Activated CD8-positive, alpha-beta memory T cell treated with anti-CD3 and anti-CD28 coated beads for 24 hours (primary cell): ENCODE data around the gene TMIE.

ENCODE experiments used
- DNase-seq: peaks from one replicate; pipeline ENCODE4 v3.0.0-alpha.2; 2020

TMIE gene

GRCh38 chr3:46709721-46710120 lies 8.5 kb downstream of the TMIE start:
- peak; percentile 26 for DNase-seq

GRCh38 chr3:46710229-46710628 lies 9.0 kb downstream of the TMIE start:
- no peak for DNase-seq

GRCh38 chr3:46710671-46711295 lies 9.6 kb downstream of the TMIE start:
- peak; percentile 37 for DNase-seq

- peak; percentile 38 for DNase-seq
These were observed 10.1 kb downstream of the TMIE start for GRCh38 chr3:46711305-46711704.

GRCh38 chr3:46711760-46712159 lies 10.6 kb downstream of the TMIE start:
- DNase-seq, result no peak

GRCh38 chr3:46712191-46713049 lies 11.2 kb downstream of the TMIE start:
- peak; percentile 26 for DNase-seq

- DNase-seq, result peak; percentile 42
These were observed 12.1 kb downstream of the TMIE start for GRCh38 chr3:46713050-46713897.

- peak; percentile 66 for DNase-seq
These were observed 12.8 kb downstream of the TMIE start for GRCh38 chr3:46713898-46714552.

- DNase-seq, result peak; percentile 47
These were observed 13.7 kb downstream of the TMIE start for GRCh38 chr3:46714728-46715506.

GRCh38 chr3:46715507-46716175 lies 14.4 kb downstream of the TMIE start:
- DNase-seq, result peak; percentile 37

GRCh38 chr3:46716461-46717441 lies 15.6 kb downstream of the TMIE start:
- DNase-seq, result peak; percentile 53

- DNase-seq, result peak; percentile 64
These were observed 16.4 kb downstream of the TMIE start, which contains the start of gene PRSS50 for GRCh38 chr3:46717447-46718231. TSS of gene PRSS50 (minus strand) at chr3:46717869. CDS start at chr3:46717824, 45 bp downstream.

GRCh38 chr3:46719044-46719565 lies 17.9 kb downstream of the TMIE start:
- peak; percentile 37 for DNase-seq

GRCh38 chr3:46719735-46720271 lies 18.6 kb downstream of the TMIE start:
- no peak for DNase-seq

GRCh38 chr3:46721009-46721408 lies 19.8 kb downstream of the TMIE start:
- no peak for DNase-seq

- DNase-seq, result no peak
These were observed 21.3 kb downstream of the TMIE start for GRCh38 chr3:46722443-46722842.

- no peak for DNase-seq
These were observed 23.2 kb downstream of the TMIE start for GRCh38 chr3:46724424-46724823.

GRCh38 chr3:46725621-46726314 lies 24.6 kb downstream of the TMIE start:
- no peak for DNase-seq
